Fibroblast of pulmonary artery (primary cell): ENCODE results near the gene ZNF423.

Source experiments
- DNase-seq: peaks from one replicate; pipeline ENCODE4 v3.0.0-alpha.2; 2010; ENCODE audit warnings: low read depth
- H3K4me3 ChIP-seq: replicated peaks from 2 replicates; pipeline ENCODE4 v1.5.1; 2011; ENCODE audit warnings: low read depth, mild to moderate bottlenecking, control low read depth, low read length, moderate library complexity
- TF ChIP-seq, protein P1 (sequence below): IDR thresholded peaks from 2 replicates; pipeline ENCODE4 v1.5.1; 2011; ENCODE audit warnings: mild to moderate bottlenecking, control low read depth, low read length, inconsistent platforms; ENCODE audit errors: missing control alignments

The ZNF423 gene

DNA sequence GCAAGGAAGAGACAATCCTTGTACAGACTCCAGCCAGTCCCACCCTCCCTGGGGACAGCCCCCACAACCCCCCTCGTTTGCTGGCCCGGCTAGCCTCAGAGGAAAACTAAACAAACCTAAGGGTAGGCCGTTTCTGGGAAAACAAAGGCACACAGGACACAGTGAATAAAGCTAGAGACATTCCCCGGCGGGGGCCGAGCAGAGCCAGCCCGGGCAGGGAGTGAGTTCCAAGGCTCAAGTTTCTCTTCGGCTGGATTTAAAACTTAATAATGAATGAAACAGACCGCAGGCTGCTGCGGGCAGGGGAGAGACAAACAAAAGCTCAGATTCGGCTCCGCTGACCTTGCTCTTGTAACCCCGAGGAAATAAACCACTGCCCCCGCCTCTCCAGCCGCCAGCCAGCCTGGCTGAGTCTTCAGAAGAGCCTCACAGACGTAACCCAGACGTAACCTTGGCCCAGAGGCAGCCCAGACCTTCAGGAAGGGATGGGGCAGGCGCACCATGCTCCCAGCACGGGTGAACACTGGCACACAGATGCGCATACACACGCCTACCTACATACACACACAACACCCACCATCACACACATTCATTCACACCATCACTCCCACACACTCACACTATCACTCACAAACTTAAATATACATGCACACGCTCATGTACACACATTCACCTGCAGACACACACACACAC is 216.0 kb downstream of the ZNF423 start:
- H3K4me3 ChIP-seq, result no peak overlapping the region
- DNase-seq, result peak; percentile 50
- TF ChIP-seq, protein P1, sequence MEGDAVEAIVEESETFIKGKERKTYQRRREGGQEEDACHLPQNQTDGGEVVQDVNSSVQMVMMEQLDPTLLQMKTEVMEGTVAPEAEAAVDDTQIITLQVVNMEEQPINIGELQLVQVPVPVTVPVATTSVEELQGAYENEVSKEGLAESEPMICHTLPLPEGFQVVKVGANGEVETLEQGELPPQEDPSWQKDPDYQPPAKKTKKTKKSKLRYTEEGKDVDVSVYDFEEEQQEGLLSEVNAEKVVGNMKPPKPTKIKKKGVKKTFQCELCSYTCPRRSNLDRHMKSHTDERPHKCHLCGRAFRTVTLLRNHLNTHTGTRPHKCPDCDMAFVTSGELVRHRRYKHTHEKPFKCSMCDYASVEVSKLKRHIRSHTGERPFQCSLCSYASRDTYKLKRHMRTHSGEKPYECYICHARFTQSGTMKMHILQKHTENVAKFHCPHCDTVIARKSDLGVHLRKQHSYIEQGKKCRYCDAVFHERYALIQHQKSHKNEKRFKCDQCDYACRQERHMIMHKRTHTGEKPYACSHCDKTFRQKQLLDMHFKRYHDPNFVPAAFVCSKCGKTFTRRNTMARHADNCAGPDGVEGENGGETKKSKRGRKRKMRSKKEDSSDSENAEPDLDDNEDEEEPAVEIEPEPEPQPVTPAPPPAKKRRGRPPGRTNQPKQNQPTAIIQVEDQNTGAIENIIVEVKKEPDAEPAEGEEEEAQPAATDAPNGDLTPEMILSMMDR, result no peak

DNA sequence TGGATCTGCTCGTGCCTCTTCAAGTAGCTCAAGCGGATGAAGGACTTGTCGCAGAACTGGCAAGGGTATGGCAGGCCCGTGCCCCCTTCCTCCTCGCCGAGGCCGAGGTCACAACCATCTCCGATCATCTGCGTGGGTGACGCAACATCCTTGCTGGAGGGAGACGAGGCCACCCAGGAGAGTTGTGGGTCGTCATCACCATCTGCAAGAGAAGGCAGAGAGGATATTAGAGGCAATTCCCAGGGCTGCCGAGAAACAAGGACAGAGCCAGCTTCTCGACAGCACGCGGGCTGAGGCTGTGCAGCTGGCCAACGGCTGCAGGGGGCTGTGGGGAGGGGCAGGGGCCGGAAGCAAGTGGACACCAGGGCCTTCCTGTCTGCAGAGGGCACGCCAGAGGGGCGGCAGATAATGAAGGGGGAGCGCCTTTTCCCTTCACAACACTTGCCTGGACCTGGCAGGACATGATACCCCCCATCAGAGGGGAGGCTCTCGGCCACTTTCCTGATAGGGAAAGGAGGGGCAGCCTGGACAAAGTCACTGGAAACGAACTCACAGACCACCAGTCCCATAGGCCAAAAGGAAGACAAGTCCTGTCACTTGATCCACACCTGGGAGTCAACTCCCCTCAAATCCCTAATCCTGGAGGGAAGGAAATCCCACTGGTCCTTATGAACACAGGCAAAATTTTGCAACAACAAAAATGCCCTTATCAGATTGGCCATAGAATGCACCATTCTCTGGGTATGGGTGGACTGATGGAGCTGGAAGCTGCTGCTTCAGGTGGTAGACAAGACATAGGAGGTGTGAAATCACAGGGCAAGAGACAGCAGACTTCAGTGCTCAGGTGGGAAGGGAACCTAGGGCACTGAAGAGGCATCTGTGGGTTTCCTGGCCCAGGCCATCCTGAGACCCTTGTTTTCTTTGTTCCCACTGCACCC is 217.0 kb downstream of the ZNF423 start:
- TF ChIP-seq, protein P1, result no peak
- no peak overlapping the region for H3K4me3 ChIP-seq
- DNase-seq, result peak; percentile 47

DNA sequence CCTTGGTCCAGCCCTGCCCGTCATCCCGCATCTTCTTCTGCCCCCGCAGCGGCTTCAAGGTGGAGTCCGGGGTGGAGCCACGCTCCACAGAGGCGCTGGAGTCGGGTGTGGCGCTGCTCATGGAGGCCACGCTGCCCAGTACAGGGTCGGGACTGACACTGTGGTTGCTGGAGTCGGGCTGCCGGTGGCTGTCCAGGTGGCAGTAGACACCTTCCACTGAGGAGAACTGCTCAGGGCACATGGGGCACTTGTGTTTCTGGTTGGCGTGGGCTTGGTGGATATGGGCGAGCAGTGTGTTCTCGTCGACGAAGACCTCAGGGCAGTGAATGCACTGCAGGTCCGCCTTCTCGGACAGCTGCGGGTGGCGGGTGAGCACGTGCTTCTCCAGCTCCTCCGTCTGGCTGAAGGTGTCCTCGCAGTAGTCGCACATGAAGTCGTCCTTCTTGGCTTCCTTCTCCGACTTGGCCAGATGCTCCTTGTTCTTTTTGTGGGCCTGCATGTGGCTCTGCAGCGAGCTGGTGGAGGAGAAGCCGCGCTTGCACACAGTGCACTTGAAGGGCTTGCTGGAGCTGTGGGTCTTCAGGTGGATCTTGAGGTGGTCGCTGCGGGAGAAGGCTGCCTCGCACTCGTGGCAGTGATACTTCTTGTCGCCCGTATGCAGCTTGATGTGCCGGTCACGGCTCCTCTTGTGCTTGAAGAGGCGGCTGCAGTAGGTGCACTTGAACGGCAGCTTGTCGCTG is 217.8 kb downstream of the ZNF423 start:
- no peak overlapping the region for H3K4me3 ChIP-seq
- no peak for DNase-seq
- TF ChIP-seq, protein P1, result no peak

DNA sequence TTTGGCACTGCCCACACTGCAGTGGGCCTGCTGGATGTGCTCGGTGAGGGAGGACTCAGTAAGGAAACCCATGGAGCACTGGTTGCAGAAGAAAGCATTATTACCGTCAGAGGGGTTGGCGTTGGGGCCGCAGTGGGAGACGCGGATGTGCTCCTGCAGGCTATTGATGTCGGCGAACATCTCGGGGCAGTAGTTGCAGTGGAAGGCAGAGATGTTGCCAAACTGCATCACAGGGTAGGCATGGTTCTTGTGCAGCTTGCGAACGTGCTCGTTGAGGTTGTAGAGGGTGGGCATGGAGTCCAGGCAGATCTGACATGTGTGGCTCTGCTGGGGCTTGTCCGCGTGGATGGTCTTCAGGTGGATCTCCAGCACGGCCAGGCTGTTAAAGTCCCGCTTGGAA is 218.4 kb downstream of the ZNF423 start:
- H3K4me3 ChIP-seq, result no peak overlapping the region
- DNase-seq, result no peak
- TF ChIP-seq, protein P1, result no peak

DNA sequence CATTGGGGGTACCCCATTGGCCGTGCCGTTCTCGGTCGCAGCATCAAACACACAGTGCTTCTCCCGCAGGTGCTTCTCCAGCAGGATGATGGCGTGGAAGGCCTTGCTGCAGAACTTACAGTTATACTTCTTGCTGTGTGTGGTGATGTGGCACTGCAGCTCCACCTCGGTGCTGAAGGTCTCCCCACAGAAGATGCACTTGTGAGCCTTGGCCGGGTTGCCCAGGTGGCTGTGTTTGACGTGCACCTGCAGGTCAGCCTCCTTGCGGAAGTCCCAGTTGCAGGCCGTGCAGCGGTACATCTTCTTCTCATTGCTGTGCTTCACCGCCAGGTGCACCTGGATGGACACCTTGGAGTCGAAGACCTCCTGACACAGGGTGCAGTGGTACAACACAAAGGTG is 219.3 kb downstream of the ZNF423 start:
- H3K4me3 ChIP-seq, result no peak overlapping the region
- no peak for DNase-seq

More for the DNA sequence above, 219.3 kb downstream of the ZNF423 start:
- TF ChIP-seq, protein P1, result no peak
